ENCODE results near the gene RERE.
"Not testable (repeated sequence)": the region's sequence is repeated elsewhere in the genome, so short reads cannot be mapped to it uniquely, and the experiment has no call there.

The RERE gene

DNA sequence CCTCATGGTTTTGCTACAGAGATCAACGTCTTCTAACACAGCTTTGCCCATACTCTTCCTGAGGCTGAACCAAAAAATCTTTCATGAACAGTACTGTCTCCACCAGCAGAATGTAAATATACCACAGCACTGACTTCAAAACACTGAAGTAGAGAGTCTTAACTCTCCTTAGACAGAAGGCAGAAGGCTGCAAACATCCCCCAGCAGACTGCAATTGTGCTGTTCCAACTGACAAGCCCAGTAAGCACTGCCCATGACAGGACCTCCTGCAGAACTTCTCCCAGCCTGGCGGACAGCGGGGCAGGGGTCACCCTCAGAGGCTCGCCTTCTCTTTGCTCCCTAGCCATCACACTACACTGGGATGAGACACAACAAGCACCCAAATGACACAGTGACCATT, 218.7 kb downstream of the RERE start:
- DNase-seq: no peak

- no peak for DNase-seq
Observed at GRCh38 chr1:8598060-8598724, 219.2 kb downstream of the RERE start.

- DNase-seq: no peak
Observed at GRCh38 chr1:8597455-8597854, 220.0 kb downstream of the RERE start.

DNA sequence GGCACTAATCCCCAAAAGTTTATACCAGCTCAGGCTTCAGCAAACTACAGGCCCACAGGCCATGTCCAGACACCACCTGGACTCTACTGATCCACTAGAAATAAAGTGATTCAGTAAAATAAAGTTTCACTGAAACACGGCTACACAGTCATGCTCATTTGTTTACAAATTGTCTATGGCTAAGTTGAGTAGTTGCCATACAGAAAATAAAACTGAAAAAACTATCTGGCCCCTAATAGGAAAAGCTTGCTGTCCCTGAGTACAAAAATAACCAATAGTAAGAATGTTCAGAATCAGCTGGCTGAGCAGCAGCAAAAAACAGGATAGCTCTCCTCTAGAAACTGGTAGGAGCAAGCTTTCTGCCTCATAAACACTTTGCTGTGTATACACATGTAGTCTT, 221.5 kb downstream of the RERE start:
- DNase-seq: no peak

GRCh38 chr1:8595332-8595731, 222.1 kb downstream of the RERE start:
- DNase-seq: no peak

GRCh38 chr1:8593292-8593691, 224.1 kb downstream of the RERE start:
- DNase-seq: not testable (repeated sequence)

DNA sequence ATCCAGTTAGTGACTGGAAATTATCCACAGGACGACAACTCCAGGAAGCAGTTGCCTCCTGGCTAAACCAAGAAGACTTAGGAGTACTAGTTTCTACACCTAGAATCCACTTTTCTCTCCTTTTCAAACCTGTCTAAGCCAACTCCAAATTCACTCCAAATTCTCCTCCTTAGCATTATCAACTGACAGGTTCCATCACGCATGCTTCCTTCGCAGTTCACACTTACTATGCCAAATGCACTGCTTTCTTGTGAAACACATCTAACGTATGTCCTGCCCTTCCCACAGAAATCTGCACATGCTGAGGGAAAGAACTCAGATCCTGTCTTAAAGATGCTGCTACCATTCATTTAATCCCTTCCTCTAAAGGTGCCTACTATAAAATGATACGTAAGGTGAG, 225.9 kb downstream of the RERE start:
- DNase-seq: no peak

DNA sequence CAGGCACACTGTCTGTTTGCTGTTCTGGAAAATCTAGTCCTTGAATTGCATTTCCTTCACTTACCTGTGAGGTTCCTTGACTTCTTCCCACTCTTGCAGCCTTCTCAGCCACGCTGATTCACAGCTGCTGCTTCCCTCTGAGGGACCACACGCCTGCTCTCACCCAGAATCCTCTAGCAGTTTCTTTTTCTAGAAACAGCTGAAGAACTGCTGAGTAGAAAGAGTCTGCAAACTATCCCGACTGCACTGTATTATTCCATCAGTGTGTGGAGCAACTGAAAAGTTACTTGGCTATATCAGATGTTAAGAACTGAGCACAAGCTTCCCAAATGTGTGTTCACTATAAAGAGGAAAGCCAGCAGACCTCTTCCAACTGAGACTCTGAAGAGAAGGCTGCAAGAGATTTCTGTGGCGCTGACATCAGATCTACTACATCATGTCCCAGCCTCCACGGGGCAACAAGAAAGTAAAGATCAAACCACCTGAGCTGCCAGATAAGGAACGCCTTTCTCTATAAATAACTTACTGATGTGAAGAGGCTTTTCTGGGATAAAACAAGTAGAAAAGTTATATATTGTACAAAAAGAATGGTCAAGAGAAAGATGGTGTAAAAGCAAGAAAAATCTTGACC, 226.6 kb downstream of the RERE start:
- no peak for DNase-seq

DNA sequence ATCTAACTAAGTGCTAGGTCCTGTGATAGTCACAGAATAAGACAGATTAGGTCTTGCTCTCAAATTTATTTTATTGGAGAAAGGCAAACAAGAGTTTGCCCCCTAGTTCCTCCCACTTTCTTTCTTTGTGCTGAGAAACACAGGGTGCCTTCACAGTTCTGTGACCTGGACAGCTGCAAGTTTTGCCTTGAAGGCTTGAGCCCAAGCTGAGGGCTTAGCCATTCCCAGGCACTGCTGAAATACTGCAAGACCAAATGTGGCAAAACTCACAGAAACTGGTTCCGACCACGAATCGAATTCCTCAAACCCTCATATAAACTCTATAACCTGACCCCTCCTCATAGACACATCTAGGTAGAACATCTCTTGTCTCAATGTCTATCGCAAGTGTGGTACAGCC, 227.9 kb downstream of the RERE start:
- DNase-seq: no peak

DNA sequence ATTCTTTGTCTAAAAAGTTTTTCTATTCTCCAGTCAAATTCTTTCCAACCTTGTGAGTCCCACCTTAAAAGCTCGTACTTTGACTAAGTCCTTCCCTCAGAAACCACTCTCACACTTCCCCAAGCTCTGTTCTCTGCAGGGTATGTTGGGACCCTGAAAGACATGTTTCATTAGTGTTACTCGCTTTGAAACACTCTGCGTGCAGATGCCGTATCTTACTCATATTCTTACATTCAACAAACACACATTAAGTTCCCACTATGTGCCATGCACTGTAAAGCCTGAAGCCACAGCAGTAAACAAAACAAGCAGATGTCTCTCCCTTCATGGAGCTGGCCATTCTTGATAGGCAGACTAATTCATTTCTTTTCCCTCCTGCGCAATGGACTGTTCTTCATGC, 229.7 kb downstream of the RERE start:
- no peak for DNase-seq

- no peak for DNase-seq
Observed at GRCh38 chr1:8586438-8586837, 231.0 kb downstream of the RERE start.

DNA sequence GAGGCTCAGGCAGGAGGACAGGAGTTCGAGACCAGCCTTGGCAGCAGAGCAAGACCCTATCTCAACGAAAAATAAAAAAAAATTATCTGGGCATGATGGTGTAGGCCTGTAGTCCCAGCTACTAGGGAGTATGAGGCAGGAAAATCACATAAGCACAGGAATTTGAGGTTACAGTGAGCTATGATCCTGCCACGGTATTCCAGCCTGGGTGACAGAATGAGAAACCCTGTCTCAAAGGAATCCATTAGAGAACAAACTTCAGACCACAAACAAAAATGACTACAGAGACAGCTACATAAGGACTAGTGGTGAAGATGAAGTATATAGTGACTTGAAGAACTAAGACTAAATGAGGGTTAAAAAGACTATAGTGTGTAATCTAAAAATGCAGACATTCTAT, 233.1 kb downstream of the RERE start:
- DNase-seq: no peak

DNA sequence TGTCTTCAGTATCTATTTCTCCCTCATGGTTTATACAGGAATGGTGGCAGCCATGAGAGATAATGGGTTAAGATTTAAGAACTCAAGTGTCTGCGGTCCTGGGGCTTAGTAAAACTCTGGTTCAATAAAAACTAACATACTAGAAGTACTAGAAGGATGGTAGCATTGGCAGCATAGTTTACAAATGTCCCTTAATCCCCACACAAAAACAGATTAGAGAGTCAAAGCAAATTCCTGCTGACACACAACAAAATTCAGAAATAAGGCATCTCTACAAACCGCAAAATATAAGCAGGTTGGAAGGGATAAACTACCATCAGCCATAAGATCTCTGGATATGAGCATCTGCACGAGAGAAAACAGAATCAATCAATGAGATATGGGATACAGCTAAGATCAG, 234.4 kb downstream of the RERE start:
- DNase-seq: no peak

DNA sequence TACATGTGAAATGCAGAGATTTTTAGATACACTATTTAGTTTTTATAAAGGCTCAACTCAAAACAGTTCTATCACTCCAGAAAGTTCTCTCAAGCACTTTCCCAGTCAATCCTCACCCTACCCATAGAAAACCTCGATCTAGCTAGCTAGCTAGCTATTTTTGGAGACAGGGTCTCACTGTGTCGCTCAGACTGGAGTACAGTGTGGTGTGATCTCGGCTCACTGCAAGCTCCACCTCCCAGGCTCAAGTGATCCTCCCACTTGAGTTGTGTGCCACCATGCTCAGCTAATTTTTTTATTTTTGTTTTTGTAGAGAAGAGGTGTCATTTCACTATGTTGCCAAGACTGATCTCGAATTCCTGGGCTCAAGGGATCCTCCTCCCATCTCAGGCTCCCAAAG, 236.9 kb downstream of the RERE start:
- DNase-seq: no peak

GRCh38 chr1:8578936-8579335, 238.5 kb downstream of the RERE start:
- DNase-seq: no peak

DNA sequence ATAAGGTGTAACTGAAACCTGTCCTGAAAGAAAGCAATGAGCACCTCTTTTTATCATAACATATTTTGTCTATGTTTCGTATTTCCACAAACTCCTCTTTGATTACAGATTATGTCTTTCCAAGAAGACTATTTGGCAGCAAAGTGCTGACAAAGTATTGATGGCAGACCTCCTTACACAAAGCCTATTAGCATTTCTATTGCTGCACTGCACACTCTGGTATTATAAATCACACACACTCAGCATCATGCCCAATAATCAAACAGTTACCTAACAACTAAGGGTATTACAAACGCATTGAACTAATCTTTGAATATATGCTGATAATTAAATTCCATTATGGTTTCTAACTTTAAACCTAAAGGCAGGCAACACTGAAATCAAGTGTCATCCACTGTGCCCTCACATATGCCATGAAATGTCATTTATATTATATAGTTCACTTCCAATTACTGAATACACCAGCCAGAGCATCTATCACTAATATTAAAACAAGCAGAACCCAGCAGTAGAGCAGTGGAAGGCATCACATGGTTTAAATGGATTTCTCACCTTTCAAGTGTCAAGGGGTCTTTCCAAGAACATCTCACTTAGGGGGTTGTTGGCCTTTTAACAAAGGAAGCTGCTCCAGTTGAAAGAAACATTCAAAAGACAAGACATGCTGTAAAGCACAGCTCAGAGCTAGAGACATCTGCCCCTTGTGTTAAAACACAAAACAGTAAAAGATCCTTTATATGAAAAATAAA, 239.1 kb downstream of the RERE start:
- no peak for DNase-seq

DNA sequence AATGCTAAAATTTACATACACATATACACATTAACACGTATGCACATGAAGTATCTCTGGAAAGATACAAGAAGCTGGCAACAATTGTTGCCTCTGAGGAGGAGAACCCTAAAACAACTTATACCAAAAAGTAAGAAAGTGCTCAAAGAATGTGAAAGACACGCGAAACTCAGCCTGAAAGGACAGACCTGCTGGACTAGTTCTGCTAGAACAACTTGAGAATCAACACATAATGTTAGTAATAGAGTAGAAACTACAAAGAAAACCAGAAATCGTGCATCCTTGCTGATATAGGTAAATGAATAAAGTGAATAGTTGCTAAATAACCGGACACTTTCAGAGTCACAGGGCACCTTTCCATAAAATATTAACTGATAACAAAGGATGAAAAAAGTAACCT, 242.5 kb downstream of the RERE start:
- DNase-seq: no peak

- DNase-seq: no peak
Observed at GRCh38 chr1:8572106-8572505, 245.3 kb downstream of the RERE start.

DNA sequence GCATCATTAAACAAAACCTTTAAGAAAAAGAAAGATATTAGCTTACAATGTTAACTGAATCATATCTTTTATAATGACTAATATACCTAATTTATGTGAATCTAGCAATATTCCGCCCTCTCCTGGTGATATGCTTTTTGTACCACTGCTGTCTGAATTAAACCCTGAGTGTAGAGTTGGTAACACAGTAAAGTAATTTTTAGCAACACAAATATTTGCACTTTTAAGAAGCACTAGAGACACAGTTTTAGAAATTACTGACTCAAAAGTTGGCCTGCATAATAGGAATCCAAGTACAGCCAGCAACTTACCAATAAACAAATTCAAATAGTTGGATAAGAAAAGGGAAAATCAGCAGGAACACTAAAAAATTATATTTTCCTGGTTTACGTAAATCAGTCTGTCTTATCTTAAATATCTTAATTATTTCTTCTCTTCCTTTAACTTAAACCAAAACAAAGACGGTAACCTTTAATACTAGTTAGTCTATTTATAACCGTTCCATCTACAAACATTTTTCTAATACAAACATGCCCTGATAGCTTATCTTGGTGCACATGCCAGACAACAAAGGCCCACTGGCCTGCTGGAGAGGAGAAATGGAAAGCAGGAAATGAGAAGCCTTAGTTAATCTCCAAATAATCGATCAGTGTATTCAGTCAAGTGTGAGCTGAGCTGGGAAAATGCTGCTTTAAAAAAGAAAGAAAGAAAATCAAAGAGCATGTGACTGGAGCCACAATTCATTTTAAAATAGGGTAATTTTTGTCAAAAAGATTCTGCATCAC, 246.0 kb downstream of the RERE start:
- DNase-seq: no peak

- DNase-seq: no peak
Observed at GRCh38 chr1:8570465-8570864, 247.0 kb downstream of the RERE start.

GRCh38 chr1:8569242-8569641, 248.2 kb downstream of the RERE start:
- DNase-seq: no peak

DNA sequence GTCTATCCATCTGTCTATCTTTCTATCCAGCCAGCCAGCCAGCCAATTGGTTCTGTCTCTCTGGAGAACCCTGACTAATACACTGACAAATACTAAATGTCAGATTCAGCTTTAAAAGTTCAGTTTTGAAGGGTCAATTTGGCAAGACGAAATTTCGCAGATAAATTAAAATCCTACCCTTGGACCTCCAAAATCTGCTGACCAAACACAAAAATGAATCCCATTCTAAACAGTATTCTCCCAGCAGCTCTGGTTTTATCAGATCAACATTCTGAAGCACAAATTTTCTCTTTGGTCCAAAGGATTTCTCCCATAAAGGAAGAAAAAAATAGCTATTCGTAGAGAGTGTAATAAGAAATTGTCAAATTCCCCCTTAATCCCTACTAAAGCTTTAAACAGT, 248.6 kb downstream of the RERE start:
- DNase-seq: no peak

- DNase-seq: no peak
Observed at GRCh38 chr1:8567146-8567545, 250.3 kb downstream of the RERE start.

GRCh38 chr1:8565802-8566201, 251.6 kb downstream of the RERE start:
- no peak for DNase-seq

Data from DMS79 treated with DMSO at 0.1 percent for 48 hours (cell line).